22Rv1 (cell line): ENCODE measurements around the gene ANKRD63.

Source experiments
- CTCF ChIP-seq: fragments of 450-650 bp; IDR thresholded peaks from 2 replicates; pipeline ENCODE4 v1.5.1; 2017; ENCODE audit warnings: mild to moderate bottlenecking
- ZFX ChIP-seq: fragments of 450-650 bp; IDR thresholded peaks from 2 replicates; pipeline ENCODE4 v1.6.1; 2017; ENCODE audit warnings: antibody characterized with exemption, borderline replicate concordance

DNA sequence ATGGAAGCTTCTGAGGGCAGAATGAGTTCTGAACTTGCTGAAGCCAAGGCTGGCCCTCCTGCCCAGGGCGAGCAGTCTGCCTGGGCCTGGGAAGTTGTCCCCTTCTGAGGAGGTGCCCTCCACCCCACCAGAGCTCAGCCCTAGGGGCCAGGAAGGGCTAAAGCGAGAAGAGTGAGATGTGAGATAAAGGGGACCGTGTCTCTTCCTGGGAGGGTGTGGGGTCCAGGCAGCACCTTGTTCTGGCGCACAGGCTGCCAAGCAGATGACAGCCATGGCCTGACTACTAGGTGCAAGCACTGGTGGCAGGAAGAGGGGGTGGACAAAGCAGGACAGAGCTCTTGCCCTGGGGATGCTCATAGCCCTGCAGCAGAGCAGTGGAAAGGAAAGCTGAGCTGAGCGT lies 40.3 kb downstream of the ANKRD63 start:
- TF ChIP-seq CTCF (no peak), ZFX (no peak)
